Measurements from ENCODE around the gene PSMG3.

PSMG3 gene

GRCh38 chr7:1597791-1598190 is 28.0 kb upstream of the PSMG3 start:
- Histone ChIP-seq H3K9me2 (ENCODE audit: low read depth, low read length) (no peaks in the 10 kb centered on the region), H3K4me1 (ENCODE audit: insufficient read depth, low read length, severe bottlenecking) (no peaks in the 10 kb centered on the region), H3K4me3 (ENCODE audit: low read depth, low read length, poor library complexity, severe bottlenecking) (no peak overlapping the region), H3K27ac (ENCODE audit: low read depth, low read length, poor library complexity, severe bottlenecking) (no peak overlapping the region), H2AFZ (ENCODE audit: low read length) (no peak overlapping the region), H3K4me2 (ENCODE audit: low read length) (no peak overlapping the region), H3K9me3 (ENCODE audit: low read length) (no peaks in the 10 kb centered on the region), H3K9ac (ENCODE audit: low read length) (no peak overlapping the region), H3K79me2 (ENCODE audit: insufficient read depth, low read length) (no peaks in the 10 kb centered on the region), H3K27me3 (ENCODE audit: insufficient read depth, low read length) (0 out of 2 replicates have a peak, but pooled peaks cover 13% of the 10 kb centered on the region), H4K20me1 (ENCODE audit: insufficient read depth, low read length) (no peaks in the 10 kb centered on the region), H3F3A (ENCODE audit: insufficient read depth, low read length) (no peaks in the 10 kb centered on the region), H3K36me3 (ENCODE audit: insufficient read depth, low read length) (no peaks in the 10 kb centered on the region; the same call in 1 of the 2 replicates)
- TF ChIP-seq EZH2 (IDR thresholded peaks at IDR 0.05; ENCODE audit: borderline replicate concordance, low read length), result no peak
- TF ChIP-seq, protein P1, sequence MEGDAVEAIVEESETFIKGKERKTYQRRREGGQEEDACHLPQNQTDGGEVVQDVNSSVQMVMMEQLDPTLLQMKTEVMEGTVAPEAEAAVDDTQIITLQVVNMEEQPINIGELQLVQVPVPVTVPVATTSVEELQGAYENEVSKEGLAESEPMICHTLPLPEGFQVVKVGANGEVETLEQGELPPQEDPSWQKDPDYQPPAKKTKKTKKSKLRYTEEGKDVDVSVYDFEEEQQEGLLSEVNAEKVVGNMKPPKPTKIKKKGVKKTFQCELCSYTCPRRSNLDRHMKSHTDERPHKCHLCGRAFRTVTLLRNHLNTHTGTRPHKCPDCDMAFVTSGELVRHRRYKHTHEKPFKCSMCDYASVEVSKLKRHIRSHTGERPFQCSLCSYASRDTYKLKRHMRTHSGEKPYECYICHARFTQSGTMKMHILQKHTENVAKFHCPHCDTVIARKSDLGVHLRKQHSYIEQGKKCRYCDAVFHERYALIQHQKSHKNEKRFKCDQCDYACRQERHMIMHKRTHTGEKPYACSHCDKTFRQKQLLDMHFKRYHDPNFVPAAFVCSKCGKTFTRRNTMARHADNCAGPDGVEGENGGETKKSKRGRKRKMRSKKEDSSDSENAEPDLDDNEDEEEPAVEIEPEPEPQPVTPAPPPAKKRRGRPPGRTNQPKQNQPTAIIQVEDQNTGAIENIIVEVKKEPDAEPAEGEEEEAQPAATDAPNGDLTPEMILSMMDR (IDR thresholded peaks at IDR 0.05; ENCODE audit: low read length), result no peak

GRCh38 chr7:1597066-1597760 is 27.4 kb upstream of the PSMG3 start:
- Histone ChIP-seq H3K36me3 (ENCODE audit: insufficient read depth, low read length) (no peaks in the 10 kb centered on the region; the same call in 1 of the 2 replicates), H4K20me1 (ENCODE audit: insufficient read depth, low read length) (no peaks in the 10 kb centered on the region), H3K9ac (ENCODE audit: low read length) (no peak overlapping the region), H2AFZ (ENCODE audit: low read length) (no peak overlapping the region), H3K27me3 (ENCODE audit: insufficient read depth, low read length) (0 out of 2 replicates have a peak, but pooled peaks cover 13% of the 10 kb centered on the region), H3K79me2 (ENCODE audit: insufficient read depth, low read length) (no peaks in the 10 kb centered on the region), H3K4me1 (ENCODE audit: insufficient read depth, low read length, severe bottlenecking) (no peaks in the 10 kb centered on the region), H3K9me3 (ENCODE audit: low read length) (no peaks in the 10 kb centered on the region), H3K4me2 (ENCODE audit: low read length) (no peak overlapping the region), H3F3A (ENCODE audit: insufficient read depth, low read length) (no peaks in the 10 kb centered on the region), H3K27ac (ENCODE audit: low read depth, low read length, poor library complexity, severe bottlenecking) (no peak overlapping the region), H3K4me3 (ENCODE audit: low read depth, low read length, poor library complexity, severe bottlenecking) (no peak overlapping the region), H3K9me2 (ENCODE audit: low read depth, low read length) (no peaks in the 10 kb centered on the region)
- TF ChIP-seq EZH2 (IDR thresholded peaks at IDR 0.05; ENCODE audit: borderline replicate concordance, low read length), result no peak
- TF ChIP-seq, protein P1 (IDR thresholded peaks at IDR 0.05; ENCODE audit: low read length), result no peak

DNA sequence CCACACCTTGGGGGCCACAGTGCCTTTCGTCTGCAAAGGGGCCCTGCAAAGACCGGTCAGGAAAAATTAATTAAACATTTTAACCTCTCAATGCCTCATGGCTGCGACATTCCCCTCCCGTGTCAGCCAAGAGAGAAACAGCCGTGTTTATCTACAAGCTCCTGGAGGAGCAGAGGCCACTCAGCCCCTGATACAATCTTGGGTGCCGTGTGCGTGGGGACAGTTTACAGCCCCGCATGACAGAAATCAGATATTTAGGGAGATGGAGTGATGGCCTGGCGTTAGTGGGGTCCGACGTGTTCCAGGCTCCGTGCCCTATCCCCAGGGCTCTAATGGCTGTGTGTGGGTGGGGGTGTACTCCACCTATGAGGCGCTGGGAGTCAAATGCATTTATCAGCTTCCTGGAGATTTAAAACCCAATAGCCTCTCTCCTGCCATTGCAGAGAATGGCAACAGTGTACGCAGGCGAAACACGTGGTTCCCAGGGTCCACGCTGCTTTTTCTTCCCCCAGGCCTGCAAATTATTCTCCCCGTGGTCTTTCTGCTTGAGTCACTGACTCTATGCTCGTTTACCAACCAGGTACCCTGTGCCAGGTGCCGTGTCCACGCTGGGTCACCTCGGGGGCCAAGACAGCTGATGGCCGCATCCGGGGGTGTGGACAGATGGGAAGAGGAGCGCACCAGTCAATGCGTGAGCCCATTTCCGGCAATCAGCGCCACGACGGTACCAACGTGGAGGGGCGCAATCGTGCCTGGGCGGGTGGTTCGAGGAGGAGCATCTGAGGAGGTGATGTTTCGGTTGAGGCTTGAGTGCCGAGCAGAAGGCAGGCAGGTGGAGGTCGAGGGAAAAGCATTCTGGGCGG is 26.6 kb upstream of the PSMG3 start:
- Histone ChIP-seq H4K20me1 (ENCODE audit: insufficient read depth, low read length) (no peaks in the 10 kb centered on the region), H2AFZ (ENCODE audit: low read length) (no peak overlapping the region), H3K9me3 (ENCODE audit: low read length) (no peaks in the 10 kb centered on the region), H3K36me3 (ENCODE audit: insufficient read depth, low read length) (no peaks in the 10 kb centered on the region; the same call in 1 of the 2 replicates), H3K4me3 (ENCODE audit: low read depth, low read length, poor library complexity, severe bottlenecking) (no peak overlapping the region), H3K79me2 (ENCODE audit: insufficient read depth, low read length) (no peaks in the 10 kb centered on the region), H3K27ac (ENCODE audit: low read depth, low read length, poor library complexity, severe bottlenecking) (no peak overlapping the region), H3K9me2 (ENCODE audit: low read depth, low read length) (no peaks in the 10 kb centered on the region), H3K27me3 (ENCODE audit: insufficient read depth, low read length) (peaks cover 16% of the 10 kb centered on the region), H3F3A (ENCODE audit: insufficient read depth, low read length) (no peaks in the 10 kb centered on the region), H3K4me1 (ENCODE audit: insufficient read depth, low read length, severe bottlenecking) (no peaks in the 10 kb centered on the region), H3K9ac (ENCODE audit: low read length) (no peak overlapping the region), H3K4me2 (ENCODE audit: low read length) (no peak overlapping the region)
- TF ChIP-seq, protein P1 (IDR thresholded peaks at IDR 0.05; ENCODE audit: low read length), result no peak
- TF ChIP-seq EZH2 (IDR thresholded peaks at IDR 0.05; ENCODE audit: borderline replicate concordance, low read length), result no peak

All from OCI-LY1 (cell line).